Activated CD4-positive, alpha-beta T cell treated with anti-CD3 and anti-CD28 coated beads for 24 hours (primary cell): ENCODE results near the gene MAP4K4.
A peak's percentile ranks its signal among the peaks of the same experiment; 100 is the strongest.

Source experiments
- DNase-seq, 2 donors: peaks; one replicate each; pipeline ENCODE4 v3.0.0-alpha.2; 2020; ENCODE audit warnings: low read depth in 2 of 2

The MAP4K4 gene

DNA sequence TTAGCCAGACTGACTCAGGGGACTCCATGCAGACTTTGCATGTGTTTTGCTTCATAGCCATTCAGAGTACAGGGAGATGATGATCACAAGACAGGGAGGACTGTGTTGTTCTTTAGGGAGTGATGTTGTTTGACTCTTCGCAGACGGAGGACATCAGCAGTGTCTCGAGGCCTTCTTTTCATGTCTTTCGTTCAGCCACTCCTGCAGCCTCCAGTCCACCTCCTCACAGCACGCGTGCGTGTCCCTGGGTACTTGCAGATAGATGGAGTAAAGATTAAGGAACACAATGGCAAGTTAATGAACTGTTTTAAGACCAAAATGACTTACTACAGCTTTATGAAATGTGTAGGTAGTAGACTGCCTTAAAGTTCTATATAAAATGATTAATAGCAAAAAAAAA is 114.7 kb downstream of the MAP4K4 start:
- DNase-seq: no peak

DNA sequence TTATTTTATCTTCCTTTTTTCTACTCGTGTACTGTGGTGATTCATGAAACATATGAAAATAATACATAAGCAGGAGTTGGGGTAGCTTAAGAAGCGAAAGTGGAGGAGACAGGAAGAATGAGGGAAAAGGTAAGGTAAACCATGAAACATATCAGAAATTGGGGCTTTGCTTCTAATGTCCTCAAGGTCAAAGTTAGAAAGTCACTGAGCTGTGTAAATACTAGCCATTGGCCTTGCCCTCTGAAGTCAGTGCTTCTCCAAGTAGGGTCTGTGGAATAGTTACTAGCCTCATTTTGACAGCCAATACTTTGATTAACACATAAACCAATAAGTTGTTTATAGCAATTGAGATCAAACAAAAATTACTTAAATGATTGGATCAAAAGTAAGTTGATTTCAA is 117.2 kb downstream of the MAP4K4 start:
- no peak for DNase-seq

DNA sequence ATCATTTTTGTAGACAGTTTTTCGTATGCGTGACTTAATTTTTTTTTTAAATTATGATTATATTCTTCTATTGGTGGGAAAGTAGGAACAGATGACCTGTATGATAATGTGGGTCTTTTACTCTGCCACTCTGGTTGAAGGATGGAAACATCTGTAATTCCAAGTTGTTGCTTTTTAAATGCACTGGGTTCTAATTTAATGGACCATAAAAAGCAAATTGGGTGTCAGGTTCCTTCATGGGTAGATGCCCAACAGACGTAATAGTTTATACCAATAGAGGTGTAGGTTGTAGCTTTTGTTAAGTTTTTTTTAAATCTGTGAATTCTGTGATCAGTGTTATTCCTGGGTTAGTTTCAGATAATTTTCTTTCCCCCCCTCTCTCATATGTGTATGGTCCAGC is 117.6 kb downstream of the MAP4K4 start:
- no peak for DNase-seq

DNA sequence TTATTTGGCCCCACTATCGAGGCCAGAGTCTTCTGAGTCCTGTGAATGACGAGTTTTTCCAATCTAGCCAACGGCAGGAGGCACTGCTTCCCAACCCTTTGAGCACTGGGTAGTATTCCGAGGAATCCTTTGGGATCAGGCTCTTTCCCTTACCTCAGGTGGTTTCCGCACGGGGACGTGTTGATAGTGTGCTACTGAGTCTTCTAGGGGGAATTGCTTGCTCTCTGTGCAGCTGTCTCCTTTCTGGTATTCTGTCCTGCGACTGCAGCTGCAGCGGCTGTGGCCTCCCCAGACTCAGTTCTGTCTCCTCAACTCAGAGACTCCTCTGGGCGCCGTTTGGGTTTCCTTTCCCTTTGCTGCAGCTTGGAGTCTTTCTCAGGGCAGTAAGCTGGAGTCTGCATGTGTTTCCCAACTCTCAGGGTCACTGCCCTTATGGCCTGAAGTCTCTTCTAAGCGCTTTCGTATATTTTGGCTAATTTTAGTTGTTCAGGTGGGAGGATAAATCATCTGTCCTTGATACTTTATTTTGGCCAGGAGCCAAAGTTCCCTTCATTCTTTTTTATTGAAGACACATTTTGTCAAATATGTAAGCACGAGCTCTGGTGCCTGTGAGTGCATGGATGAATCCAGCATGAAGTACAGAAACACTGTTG is 118.4 kb downstream of the MAP4K4 start:
- DNase-seq: no peak

DNA sequence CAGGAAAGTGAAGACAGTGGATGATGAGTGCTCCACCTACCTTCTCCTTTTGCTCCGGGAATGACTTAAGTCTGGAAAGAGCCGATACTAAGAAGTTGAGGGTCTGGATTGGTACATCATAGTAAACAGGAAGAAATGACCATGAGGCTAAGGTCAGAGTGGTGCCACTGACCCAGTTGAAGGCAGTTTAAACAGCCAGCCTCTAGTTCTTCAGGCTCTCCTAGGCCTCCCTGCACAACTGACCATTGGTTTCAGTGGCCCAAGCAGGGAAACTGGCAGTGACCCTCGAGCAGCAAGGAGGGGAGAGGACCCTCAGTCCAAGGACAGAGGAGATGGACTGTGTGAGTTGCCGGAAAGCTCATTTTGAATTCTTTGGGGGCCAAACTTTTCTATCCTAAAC is 119.1 kb downstream of the MAP4K4 start:
- DNase-seq: no peak

DNA sequence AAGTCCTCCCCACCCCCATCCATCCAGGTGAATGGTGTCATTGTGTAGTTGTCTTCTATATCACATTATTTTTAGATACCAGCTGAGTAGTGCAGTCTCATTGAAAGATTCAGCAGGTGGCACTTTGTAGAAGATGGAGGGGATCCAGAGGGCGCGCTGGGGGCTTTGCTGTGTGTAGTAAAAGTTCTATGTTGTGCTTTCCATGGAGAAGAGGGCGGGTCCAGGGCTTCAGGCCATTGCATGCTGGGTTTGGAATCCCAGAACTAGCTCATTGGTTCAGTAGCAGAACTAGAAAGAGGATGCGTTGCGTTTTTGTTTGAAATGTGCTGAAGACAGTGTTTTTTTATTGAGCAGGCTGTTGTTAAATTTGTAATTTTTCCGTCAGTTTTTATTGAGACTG is 120.0 kb downstream of the MAP4K4 start:
- DNase-seq: no peak

DNA sequence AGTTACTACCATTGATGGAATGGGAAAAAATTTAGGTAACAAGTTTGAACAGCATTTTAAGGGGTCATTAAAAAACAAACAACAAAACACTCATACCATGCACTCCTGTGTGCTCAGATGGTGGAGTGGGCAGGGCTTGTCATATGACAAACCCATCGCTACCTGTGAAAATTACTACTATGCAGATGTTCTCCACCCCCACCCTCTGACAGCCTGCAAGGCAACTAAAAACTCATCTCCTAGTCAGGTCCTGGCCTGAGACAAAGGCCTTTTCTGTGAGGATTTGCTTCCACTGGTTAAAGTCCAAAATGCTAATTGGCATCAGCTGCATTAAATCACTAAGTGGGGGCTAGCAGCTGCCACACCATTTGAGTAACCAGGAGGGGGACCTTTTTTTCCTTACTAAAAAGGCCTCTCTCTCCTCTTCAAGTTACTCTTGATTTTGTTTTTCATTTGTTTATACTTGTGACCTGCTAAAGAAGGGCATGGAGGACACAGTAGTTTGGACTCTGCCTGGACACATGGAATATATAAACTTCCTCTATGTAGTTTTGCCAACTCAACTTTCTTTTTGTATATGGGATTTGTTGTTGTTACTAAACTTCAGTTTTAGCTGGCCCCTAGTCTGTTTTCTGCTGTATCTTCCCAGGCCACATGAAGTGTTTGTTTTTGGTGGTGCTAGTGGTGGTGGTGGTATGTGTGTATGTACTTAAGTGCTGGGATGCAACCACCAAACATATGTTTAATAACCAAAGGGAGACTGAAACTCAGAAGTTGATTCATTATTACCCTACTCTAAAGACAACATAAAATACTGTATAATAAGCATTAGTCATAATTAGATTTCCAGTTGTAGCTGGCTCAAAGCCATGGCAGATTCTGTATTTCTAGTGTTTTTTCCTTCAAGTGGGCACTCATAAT is 121.3 kb downstream of the MAP4K4 start:
- DNase-seq: no peak

DNA sequence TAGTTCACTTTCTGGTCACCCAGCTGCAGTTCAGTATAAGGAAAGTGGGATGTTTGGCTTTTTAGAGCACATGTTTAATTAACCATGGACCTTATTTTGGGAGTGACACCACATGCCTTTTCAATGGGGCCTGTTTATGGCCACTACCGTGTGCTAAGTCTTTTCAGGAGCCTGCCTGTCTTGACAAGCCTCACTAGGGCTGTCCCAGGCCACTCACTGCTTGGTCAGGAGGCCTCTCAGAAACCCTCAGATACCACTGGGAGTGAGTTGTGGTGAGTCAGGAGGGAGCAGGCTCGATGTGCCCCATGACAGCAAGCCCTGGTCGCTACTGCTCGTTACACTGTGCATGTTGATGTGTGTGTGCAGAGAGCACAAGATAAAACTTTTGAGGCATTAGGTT is 123.0 kb downstream of the MAP4K4 start:
- DNase-seq: no peak

DNA sequence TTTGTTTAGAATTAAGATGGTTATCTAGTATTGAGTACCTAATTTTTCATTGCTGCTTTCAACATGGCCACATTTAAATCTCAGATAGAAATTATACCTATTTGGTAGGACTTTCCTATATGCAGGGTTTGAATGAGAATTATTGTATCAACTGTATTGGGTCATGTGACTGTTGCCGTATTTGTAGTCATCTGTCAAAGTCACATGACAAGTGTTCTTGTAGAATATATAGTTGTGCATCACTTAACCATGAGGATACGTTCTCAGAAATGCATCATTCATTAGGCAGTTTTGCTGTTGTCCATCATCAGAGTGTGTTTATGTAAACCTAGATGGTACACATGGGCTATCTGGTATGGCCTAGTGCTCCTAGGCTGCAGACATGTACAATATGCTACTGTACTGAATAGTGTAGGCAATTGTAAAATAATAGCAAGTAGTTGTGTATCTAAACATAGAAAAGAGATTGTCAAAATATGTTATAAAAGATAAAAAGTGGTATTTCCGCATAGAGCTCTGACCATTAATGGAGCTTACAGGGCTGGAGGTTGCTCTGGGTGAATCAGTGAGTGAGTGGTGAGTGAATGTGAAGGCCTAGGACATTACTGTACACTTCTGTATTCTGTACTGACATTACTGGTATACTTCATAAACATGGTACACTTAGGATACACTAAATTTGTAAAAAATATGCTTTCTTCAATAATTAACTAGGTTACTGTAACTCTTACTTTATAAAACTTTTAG is 123.7 kb downstream of the MAP4K4 start:
- no peak for DNase-seq

DNA sequence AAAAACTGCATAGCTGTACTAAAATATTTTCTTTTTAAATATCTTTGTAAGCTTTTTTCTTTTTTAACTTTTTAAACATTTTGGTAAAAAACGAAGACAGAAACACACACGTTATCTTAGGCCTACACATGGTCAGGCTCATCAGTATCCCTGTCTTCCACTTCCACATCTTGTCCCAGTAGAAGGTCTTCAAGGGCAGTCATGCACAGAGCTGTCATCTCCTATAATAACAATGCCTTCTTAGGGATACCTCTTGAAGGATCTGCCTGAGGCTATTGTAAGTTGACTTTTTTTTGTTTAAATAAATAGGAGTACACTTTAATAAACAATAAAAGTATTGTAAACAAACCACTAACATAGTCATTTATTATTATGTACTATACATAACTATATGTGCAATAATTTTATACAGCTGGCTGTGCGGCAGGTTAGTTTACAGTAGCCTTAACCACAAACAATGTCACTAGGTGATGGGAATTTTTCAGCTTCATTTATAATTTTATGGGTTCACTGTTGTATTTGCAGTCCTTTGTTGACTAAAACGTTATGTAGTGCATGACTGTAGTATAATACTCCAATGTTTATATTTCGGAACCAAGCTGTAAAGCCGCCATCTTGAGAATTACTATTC is 124.4 kb downstream of the MAP4K4 start:
- no peak for DNase-seq

DNA sequence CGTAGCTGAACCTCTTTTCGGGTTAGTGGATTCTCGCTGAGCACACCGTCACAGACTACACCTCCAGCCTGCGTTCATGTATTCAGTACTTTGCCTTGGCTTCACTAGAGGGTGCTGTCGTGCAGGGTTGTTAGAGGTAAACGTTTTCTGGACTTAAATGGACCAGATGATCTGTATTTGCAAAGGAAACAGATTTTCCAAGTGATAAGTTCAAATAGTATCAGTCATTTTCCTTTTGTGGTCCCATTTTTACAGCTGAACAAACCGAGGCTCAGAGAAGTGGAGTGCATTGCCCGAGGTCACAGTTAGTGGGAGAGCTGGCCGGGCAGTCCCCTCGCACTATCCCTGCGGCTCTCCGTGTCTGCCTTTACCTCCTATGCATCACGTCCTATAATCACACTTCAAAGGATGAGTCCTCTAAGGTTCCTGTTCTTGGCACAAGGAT is 125.9 kb downstream of the MAP4K4 start:
- peak; percentile 52 to 53 for DNase-seq

DNA sequence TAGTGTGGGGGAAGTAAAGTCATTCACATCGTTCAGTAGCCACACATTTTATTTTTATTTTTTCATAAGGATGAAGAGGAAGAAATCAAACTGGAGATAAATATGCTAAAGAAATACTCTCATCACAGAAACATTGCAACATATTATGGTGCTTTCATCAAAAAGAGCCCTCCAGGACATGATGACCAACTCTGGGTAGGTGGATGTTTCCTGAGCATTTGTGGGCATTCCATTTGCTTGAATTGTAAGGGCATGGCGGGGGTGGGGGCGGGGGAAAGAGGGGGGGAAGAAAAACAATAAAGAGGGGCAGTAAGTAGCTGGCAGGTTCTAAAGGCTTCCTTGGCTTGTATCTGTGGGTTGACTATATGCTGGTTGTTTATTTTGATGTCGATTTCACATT is 126.4 kb downstream of the MAP4K4 start:
- no peak for DNase-seq

DNA sequence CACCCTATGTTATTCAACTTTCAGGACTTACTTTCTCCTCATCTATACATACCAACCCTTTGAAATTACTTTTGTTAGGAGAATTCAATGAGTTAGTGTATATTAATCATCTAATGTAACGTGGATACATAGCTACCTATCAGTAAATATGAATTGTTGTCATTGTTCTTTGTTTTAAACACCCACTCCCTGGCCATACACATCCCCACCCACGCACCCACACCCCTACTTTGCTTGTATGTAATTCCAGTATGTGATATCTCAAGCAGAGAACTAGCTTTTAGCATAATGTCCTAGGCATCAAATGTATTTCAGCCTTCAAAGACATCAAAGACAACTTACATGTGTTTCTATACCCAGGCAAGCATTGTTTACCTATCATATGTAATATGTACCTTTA is 129.2 kb downstream of the MAP4K4 start:
- no peak for DNase-seq

DNA sequence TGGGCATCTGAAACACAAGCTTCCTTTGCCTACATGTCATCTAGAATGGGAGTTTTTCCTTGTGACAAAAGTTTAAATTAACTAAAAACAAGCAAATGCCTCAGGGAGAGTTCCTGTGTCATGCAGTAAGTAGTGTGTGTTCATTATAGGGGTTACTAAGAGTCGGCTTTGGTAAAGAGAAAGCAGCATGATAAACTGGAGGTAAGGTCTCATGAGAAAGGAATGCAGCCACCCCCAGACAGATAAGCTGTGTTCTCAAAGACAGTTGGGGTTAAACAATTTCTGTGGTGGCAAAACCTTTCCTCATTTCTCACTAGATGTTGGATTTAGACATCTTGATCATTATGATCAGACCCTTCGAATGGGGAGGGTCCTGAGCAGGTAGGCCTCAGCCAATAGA is 129.7 kb downstream of the MAP4K4 start:
- no peak for DNase-seq

DNA sequence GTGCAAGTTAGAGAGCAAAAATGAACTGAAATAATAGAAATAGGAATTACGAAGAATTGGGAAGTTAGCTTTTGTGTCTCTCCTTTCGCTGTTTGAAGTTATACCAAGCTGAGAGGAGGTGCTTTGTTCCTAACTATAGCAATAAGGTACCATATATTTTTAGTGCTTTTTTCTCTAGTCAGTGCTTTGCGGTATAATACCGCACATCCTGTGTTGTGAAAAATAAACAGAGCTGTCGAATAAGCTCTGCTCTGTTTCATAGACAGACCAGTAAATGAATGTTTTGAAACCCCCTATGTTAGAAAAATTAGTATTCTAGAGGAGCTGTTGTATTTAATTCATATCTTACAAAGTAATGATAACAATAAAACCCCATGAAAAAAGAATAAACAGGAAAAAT is 130.8 kb downstream of the MAP4K4 start:
- no peak for DNase-seq

DNA sequence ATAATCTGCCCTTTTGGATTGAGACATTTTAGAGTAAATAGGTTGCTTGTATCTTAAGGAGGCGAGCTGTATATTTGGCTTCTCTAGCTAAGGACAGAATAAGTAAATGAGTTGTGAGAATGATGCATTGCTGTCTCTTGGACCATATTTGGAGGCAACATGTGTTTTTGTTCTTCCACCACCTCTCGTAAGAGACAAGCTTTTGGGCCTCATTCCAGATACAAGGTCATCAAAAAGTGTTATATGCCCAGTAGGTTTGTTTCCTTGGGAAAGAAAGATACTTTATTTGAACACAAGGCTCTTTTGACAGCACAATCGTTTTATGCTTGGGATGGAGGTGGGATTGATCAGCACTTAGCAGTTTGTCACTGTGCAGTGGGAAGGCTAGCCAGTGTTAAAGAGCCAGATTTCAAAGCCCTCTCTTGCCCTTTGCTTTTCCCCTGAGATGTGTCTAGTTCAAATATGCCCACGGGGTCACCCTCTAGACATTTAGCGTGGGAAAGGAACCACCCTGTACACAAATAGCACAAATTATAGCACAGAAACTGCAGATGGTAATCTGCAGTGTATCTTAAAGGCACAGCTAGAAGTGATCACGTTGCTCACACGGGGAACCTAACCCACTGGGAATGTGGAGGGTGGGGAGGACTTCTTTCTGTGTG is 131.3 kb downstream of the MAP4K4 start:
- DNase-seq: no peak

DNA sequence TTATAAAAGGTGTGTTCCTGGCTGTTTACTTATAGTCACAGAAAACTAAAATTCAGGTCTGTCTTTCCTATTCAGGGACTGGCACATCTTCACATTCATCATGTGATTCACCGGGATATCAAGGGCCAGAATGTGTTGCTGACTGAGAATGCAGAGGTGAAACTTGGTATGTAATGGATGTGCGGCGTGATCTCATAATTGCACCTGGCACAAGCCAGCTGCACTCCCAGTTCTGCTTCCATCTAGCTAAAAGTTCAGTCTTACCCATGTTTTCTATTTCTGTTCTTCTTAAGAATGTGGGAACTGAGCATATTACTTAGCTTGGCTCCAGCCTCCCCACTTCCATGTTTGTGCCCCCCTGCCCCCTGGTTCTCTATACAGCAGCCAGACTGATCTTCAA is 131.9 kb downstream of the MAP4K4 start:
- no peak for DNase-seq

DNA sequence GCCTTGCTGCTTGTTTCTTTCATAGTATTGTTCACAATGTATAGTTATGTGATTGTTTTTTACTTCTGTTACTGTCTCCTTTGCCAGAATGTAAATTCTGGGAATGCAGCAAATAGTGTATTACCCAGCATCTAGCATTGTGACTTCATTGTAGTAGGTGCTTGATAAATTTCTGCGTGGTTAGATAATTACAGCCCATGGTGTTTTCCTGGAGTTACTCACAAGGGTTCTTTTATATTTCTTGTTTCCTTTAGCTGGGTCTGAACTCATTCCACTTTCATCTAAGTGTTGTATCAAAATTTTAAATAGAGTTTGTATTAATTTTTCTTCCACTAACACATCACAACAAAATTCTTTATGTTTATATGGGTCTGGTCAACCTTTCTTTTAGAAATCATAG is 132.6 kb downstream of the MAP4K4 start:
- DNase-seq: no peak

DNA sequence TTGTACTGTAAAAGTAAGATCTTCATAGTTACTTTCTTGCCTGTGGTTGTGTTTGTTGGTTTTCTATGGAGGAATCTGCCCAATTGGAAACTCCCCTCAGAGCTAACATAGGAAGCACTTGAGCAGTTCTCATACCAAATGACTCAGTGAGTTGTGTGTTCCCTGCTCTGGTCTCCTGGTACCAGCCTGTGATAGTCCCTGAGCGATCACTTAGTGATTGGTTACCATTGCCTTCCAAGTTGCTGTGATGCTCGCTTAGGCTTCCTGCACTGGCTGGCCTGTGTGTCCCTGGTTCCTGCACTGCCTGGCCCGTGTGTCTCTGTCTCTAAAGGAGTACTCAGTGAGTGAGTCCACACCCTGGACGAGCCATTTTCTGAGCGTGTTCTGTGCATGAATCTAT is 133.0 kb downstream of the MAP4K4 start:
- no peak for DNase-seq

DNA sequence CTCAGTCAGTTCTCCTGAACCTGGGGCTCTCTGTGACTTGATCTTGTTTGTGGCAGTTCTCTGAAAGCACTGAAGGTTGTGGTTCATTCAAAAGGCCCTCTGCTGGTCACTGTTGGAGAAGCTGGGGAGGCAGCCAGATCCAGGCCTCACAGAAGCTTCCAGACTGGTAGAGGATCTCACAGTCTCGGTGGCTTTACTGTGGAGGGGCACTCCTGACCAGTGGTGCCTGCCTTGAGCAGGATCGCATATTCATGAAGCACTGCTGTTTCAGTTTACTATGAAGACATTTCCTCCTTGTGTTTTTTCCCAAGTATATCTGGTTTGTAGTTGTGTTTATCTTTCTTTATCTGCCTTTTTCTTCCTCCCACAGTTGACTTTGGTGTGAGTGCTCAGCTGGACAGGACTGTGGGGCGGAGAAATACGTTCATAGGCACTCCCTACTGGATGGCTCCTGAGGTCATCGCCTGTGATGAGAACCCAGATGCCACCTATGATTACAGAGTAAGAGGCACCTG is 133.9 kb downstream of the MAP4K4 start:
- DNase-seq: peak; percentile 45 to 50

DNA sequence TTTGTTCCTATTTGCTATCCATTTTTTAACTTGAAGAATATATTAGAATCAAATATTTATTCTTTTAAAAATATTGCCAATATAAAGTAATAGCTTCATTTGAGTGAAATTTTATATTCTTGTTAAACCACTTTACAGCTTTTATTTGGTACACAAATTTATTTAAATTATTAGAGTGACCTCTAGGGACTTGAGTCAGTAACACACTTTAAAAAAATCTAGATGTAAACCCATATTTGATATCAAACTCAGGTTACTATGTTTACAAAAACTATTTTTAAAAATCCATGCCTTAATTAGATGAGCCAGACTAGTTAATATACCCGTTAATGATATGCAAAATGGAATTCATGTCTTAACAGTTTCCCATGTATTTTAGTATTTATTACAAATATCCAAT is 134.6 kb downstream of the MAP4K4 start:
- DNase-seq: no peak
